ENCODE measurements around the gene VPS45.
"Not testable (repeated sequence)": the region's sequence is repeated elsewhere in the genome, so short reads cannot be mapped to it uniquely, and the experiment has no call there.

Gene VPS45

GRCh38 chr1:150067184-150068108, at the start of gene VPS45:
TSS of gene VPS45 (plus strand) at chr1:150067776. CDS start at chr1:150067858, 82 bp downstream.
- DNase-seq = peak; percentile 41

- no peak for DNase-seq
Measured at GRCh38 chr1:150018165-150018564, 49.4 kb upstream of the VPS45 start.

GRCh38 chr1:150020711-150021110, 46.9 kb upstream of the VPS45 start:
- DNase-seq = no peak

GRCh38 chr1:150021191-150021694, 46.3 kb upstream of the VPS45 start:
- no peak for DNase-seq

GRCh38 chr1:150022357-150022756, 45.2 kb upstream of the VPS45 start:
- no peak for DNase-seq

GRCh38 chr1:150024156-150024555, 43.4 kb upstream of the VPS45 start:
- no peak for DNase-seq

- no peak for DNase-seq
Measured at GRCh38 chr1:150028322-150028721, 39.3 kb upstream of the VPS45 start.

- DNase-seq = no peak
Measured at GRCh38 chr1:150034336-150034735, 33.2 kb upstream of the VPS45 start.

GRCh38 chr1:150049926-150050325, 17.6 kb upstream of the VPS45 start:
- DNase-seq = no peak

GRCh38 chr1:150051089-150051373, 16.5 kb upstream of the VPS45 start:
- DNase-seq = no peak

GRCh38 chr1:150051905-150052412, 15.6 kb upstream of the VPS45 start:
- not testable (repeated sequence) for DNase-seq

- DNase-seq = no peak
Measured at GRCh38 chr1:150053926-150054325, 13.7 kb upstream of the VPS45 start.

GRCh38 chr1:150055507-150055906, 12.1 kb upstream of the VPS45 start:
- DNase-seq = not testable (repeated sequence)

GRCh38 chr1:150056407-150056806, 11.2 kb upstream of the VPS45 start:
- DNase-seq = no peak

- DNase-seq = no peak
Measured at GRCh38 chr1:150060260-150060659, 7.3 kb upstream of the VPS45 start.

GRCh38 chr1:150061632-150062101, 5.9 kb upstream of the VPS45 start:
- no peak for DNase-seq

GRCh38 chr1:150062113-150062512, 5.5 kb upstream of the VPS45 start:
- no peak for DNase-seq

- DNase-seq = no peak
Measured at GRCh38 chr1:150065184-150065871, 2.2 kb upstream of the VPS45 start.

- no peak for DNase-seq
Measured at GRCh38 chr1:150066328-150066727, 1.2 kb upstream of the VPS45 start.

- DNase-seq = no peak
Measured at GRCh38 chr1:150066838-150067183, 765 bp upstream of the VPS45 start.

GRCh38 chr1:150068109-150068435, 496 bp downstream of the VPS45 start:
- no peak for DNase-seq

- no peak for DNase-seq
Measured at GRCh38 chr1:150069923-150070322, 2.3 kb downstream of the VPS45 start.

GRCh38 chr1:150072959-150073358, 5.4 kb downstream of the VPS45 start:
- DNase-seq = no peak

GRCh38 chr1:150073516-150073915, 5.9 kb downstream of the VPS45 start:
- DNase-seq = no peak

Data from NCI-H1436 treated with DMSO at 0.1 percent for 48 hours (cell line).